Lower leg skin (tissue), 3 donors: ENCODE data around the gene RASA2.

ENCODE experiments used
- POLR2A ChIP-seq, 2 donors: fragments of 450-650 bp; IDR thresholded peaks; one replicate each; pipeline ENCODE4 v1.6.1; 2016 to 2017; ENCODE audit warnings: antibody characterized with exemption in 2 of 2, mild to moderate bottlenecking in 1 of 2, moderate library complexity in 1 of 2
- TF ChIP-seq, protein P1 (sequence below), 3 donors: fragments of 450-650 bp; IDR thresholded peaks; one replicate each; pipeline ENCODE4 v1.5.1; 2016; ENCODE audit warnings: antibody characterized with exemption in 3 of 3, mild to moderate bottlenecking in 3 of 3, moderate library complexity in 2 of 3

GRCh38 chr3:141578202-141578973 is 91.6 kb downstream of the RASA2 start:
- TF ChIP-seq, protein P1, sequence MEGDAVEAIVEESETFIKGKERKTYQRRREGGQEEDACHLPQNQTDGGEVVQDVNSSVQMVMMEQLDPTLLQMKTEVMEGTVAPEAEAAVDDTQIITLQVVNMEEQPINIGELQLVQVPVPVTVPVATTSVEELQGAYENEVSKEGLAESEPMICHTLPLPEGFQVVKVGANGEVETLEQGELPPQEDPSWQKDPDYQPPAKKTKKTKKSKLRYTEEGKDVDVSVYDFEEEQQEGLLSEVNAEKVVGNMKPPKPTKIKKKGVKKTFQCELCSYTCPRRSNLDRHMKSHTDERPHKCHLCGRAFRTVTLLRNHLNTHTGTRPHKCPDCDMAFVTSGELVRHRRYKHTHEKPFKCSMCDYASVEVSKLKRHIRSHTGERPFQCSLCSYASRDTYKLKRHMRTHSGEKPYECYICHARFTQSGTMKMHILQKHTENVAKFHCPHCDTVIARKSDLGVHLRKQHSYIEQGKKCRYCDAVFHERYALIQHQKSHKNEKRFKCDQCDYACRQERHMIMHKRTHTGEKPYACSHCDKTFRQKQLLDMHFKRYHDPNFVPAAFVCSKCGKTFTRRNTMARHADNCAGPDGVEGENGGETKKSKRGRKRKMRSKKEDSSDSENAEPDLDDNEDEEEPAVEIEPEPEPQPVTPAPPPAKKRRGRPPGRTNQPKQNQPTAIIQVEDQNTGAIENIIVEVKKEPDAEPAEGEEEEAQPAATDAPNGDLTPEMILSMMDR (IDR thresholded peaks at IDR 0.05) = no peak
- TF ChIP-seq POLR2A (IDR thresholded peaks at IDR 0.05) = no peak
